ENCODE data around the gene PRKCA. TPM values are rescaled to one million over a fixed set of nuclear protein-coding genes. Genes with fewer than 3 reads are reported as not detected.

PRKCA gene
- total RNA-seq, 1 donor from 2014 or later: 15.5 TPM

- TF ChIP-seq CTCF (IDR thresholded peaks at IDR 0.05) (no peak), POLR2AphosphoS5 (IDR thresholded peaks at IDR 0.05; ENCODE audit: insufficient read depth in 1 of 2, low read depth in 1 of 2) (no peak), POLR2A (IDR thresholded peaks at IDR 0.05) (no peak)
- H3K27ac ChIP-seq: peak overlapping the region; percentile 84
- no peaks in the 10 kb centered on the region for H3K36me3 ChIP-seq
- no peak overlapping the region for H3K4me3 ChIP-seq
- intact Hi-C loops (cut with DNase I): loop anchor here (10.0 kb wide), 1 partner anchor 421 kb away; no protein-coding TSS in a partner anchor
- no peaks in the 10 kb centered on the region for H3K9me3 ChIP-seq
- no peaks in the 10 kb centered on the region for H3K27me3 ChIP-seq
- no peak for DNase-seq (ENCODE audit: extremely low spot score in 2 of 2)
- peaks cover 40% of the 10 kb centered on the region for H3K4me1 ChIP-seq
Observed at GRCh38 chr17:66675273-66675990, 373.0 kb downstream of the PRKCA start.

- Histone ChIP-seq H3K27ac (peak overlapping the region; percentile 84), H3K4me3 (peak overlapping the region; percentile 12 to 20), H3K36me3 (no peaks in the 10 kb centered on the region), H3K27me3 (no peaks in the 10 kb centered on the region), H3K4me1 (peaks cover 45% of the 10 kb centered on the region), H3K9me3 (no peaks in the 10 kb centered on the region)
- intact Hi-C loops (cut with DNase I): loop anchor here (10.0 kb wide), 1 partner anchor 421 kb away; no protein-coding TSS in a partner anchor
- DNase-seq (ENCODE audit: extremely low spot score in 2 of 2): peak in 1 of 2 donors; percentile 97
- TF ChIP-seq CTCF (IDR thresholded peaks at IDR 0.05) (no peak), POLR2AphosphoS5 (IDR thresholded peaks at IDR 0.05; ENCODE audit: insufficient read depth in 1 of 2, low read depth in 1 of 2) (peak; percentile 20 to 78)
Observed at GRCh38 chr17:66675991-66676371, 373.6 kb downstream of the PRKCA start.

- Histone ChIP-seq H3K4me3 (peak overlapping the region; percentile 12 to 20), H3K27me3 (no peaks in the 10 kb centered on the region), H3K27ac (peak overlapping the region; percentile 84), H3K36me3 (no peaks in the 10 kb centered on the region), H3K4me1 (peaks cover 46% of the 10 kb centered on the region), H3K9me3 (no peaks in the 10 kb centered on the region)
- DNase-seq (ENCODE audit: extremely low spot score in 2 of 2): peak in 1 of 2 donors; percentile 94
- intact Hi-C loops (cut with DNase I): loop anchor here (10.0 kb wide), 1 partner anchor 422 kb away; no protein-coding TSS in a partner anchor
- no peak for TF ChIP-seq POLR2A (IDR thresholded peaks at IDR 0.05)
- TF ChIP-seq CTCF (IDR thresholded peaks at IDR 0.05): no peak
Observed at GRCh38 chr17:66676421-66676820, 374.0 kb downstream of the PRKCA start.

GRCh38 chr17:66677201-66677981, 375.0 kb downstream of the PRKCA start:
- Histone ChIP-seq H3K4me1 (peaks cover 46% of the 10 kb centered on the region), H3K4me3 (no peak overlapping the region), H3K27ac (peak overlapping the region; percentile 84), H3K36me3 (no peaks in the 10 kb centered on the region), H3K9me3 (no peaks in the 10 kb centered on the region), H3K27me3 (no peaks in the 10 kb centered on the region)
- TF ChIP-seq POLR2AphosphoS5 (IDR thresholded peaks at IDR 0.05; ENCODE audit: insufficient read depth in 1 of 2, low read depth in 1 of 2) (no peak), CTCF (IDR thresholded peaks at IDR 0.05) (no peak), POLR2A (IDR thresholded peaks at IDR 0.05) (no peak)
- intact Hi-C loops (cut with DNase I): loop anchor here (10.0 kb wide), 1 partner anchor 423 kb away; no protein-coding TSS in a partner anchor
- peak; percentile 16 to 56 for DNase-seq (ENCODE audit: extremely low spot score in 2 of 2)

Measured in vagina (tissue), 2 donors.